Caco-2 (cell line): ENCODE measurements around the gene ATE1. TPM values are rescaled to one million over a fixed set of nuclear protein-coding genes. Genes with fewer than 3 reads are reported as not detected.

Source experiments
- BruUV-seq: library from RNA; stranded (reverse); fragments of 400-500 nt; replicated peaks from 2 replicates; lab custom pipeline; 2021; lab: Mats Ljungman, UMichigan
- CTCF ChIA-PET: fragments of 300-600 bp; sonication (Branson Sonifier 250); formaldehyde crosslinking; loops from one replicate; lab custom pipeline; 2022; ENCODE audit warnings: antibody characterized with exemption; lab: Charles Lee
- POLR2A ChIA-PET: fragments of 300-600 bp; sonication (Branson Sonifier 250); formaldehyde crosslinking; loops from one replicate; lab custom pipeline; 2022; ENCODE audit warnings: antibody characterized with exemption; lab: Charles Lee
- DNase-seq, 2 experiments: peaks; one replicate each; pipeline versions ENCODE4 v3.0.0 to v3.0.0-alpha.2; 2020 to 2022
- H3K27me3 ChIP-seq: replicated peaks from 2 replicates; pipeline ENCODE4 v1.6.0; 2011; ENCODE audit warnings: low read length; ENCODE audit not compliant: control insufficient read depth, insufficient read depth
- H3K36me3 ChIP-seq: 2 replicates; pipeline ENCODE4 v1.5.1; 2011; ENCODE audit warnings: low read length; ENCODE audit not compliant: control insufficient read depth, insufficient read depth
- H3K4me1 ChIP-seq: fragments of 250-450 bp; sonication (Bioruptor Pico); 2 replicates; pipeline ENCODE4 v1.5.1; 2020; ENCODE audit warnings: mild to moderate bottlenecking
- H3K4me3 ChIP-seq: 2 replicates; pipeline ENCODE4 v1.5.1; 2011; ENCODE audit warnings: low read depth, mild to moderate bottlenecking, control low read depth, low read length
- H3K9me3 ChIP-seq: fragments of 250-450 bp; sonication (Bioruptor Pico); 2 replicates; pipeline ENCODE4 v1.5.1; 2020; ENCODE audit warnings: mild to moderate bottlenecking, moderate library complexity
- H3K27ac Mint-ChIP-seq: one replicate; pipeline ENCODE4 v1.8.0; 2022; ENCODE audit warnings: mixed read lengths; ENCODE audit not compliant: unreplicated experiment
- H3K27me3 Mint-ChIP-seq: one replicate; pipeline ENCODE4 v1.8.0; 2022; ENCODE audit warnings: mixed read lengths; ENCODE audit not compliant: insufficient read depth, unreplicated experiment
- H3K36me3 Mint-ChIP-seq: one replicate; pipeline ENCODE4 v1.8.0; 2022; ENCODE audit warnings: mild to moderate bottlenecking, mixed read lengths; ENCODE audit not compliant: insufficient read depth, unreplicated experiment
- H3K4me1 Mint-ChIP-seq: one replicate; pipeline ENCODE4 v1.8.0; 2022; ENCODE audit warnings: low read depth, mixed read lengths; ENCODE audit not compliant: unreplicated experiment
- H3K4me3 Mint-ChIP-seq: one replicate; pipeline ENCODE4 v1.8.0; 2022; ENCODE audit warnings: mild to moderate bottlenecking, moderate library complexity, mixed read lengths; ENCODE audit not compliant: unreplicated experiment
- H3K9me3 Mint-ChIP-seq: one replicate; pipeline ENCODE4 v1.8.0; 2022; ENCODE audit warnings: mixed read lengths; ENCODE audit not compliant: unreplicated experiment
- CTCF ChIP-seq, 2 experiments: fragments of 200-600 bp in 1 of 2; IDR thresholded peaks; 1 replicate in 1 of 2; 2 replicates in 1 of 2; pipeline versions ENCODE4 v1.5.1 to v1.8.0; 2011 to 2022; ENCODE audit warnings: antibody characterized with exemption in 1 of 2, control low read depth in 1 of 2, inconsistent platforms in 1 of 2, low read depth in 1 of 2, low read length in 1 of 2, mild to moderate bottlenecking in 1 of 2, moderate library complexity in 1 of 2; ENCODE audit not compliant: insufficient read depth in 1 of 2, severe bottlenecking in 1 of 2, unreplicated experiment in 1 of 2
- intact Hi-C: fragments of 100-400 bp; cut with micrococcal nuclease; formaldehyde crosslinking; loops from one replicate; pipeline ENCODE4 v1.10.0; 2022; ENCODE audit not compliant: unreplicated experiment
- total RNA-seq: library from RNA; stranded (reverse); gene quantifications from 2 replicates; pipeline ENCODE4 v1.2.3, GENCODE V29; 2022

The ATE1 gene
- total RNA-seq, 1 experiment from 2014 or later: 75.2 TPM

DNA sequence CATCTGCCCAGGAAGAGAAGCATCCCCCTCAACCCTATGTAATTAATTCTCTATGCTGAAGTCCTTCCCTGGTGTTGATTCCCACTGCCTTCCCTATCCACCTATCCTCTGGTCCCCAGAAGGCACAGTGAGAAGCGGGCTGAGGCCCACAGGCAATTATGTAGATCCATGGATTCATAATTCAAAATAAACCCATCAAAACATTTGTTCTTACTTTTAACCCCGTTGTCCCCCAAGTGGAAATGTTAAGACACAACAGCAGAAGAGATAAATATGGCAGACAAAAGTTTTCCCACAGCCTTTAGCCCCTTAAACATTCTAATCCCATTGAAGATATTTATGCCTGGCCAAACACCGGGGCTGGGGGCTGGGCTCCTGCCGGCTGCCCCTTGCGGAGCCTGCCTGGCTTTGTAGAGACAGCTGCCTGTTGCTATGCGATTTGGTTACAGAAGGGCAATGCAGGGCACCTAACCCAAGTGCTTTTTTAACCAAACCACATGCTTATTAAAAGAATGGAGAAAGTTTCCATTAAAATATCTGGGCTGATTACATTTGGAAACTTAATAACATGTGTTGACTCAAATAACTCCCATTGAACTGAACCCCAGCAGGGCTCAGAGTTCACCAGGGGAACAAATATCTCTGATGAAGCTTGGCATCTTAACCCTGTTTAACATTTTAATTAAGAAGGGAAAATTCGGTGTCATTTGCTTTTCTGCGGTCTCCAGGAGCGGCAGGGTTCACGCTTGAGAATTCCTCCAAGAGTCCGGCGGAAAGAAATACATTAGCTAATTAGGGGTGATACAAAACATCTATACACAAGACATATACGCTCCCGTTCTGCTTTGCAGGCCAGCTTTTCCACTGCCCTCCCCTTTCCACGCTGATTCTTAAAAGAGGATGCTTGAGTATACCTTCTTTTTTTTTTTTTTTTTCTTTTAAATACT, 218.8 kb downstream of the ATE1 start:
- no peak overlapping the region for H3K4me3 ChIP-seq
- no peaks in the 10 kb centered on the region for H3K36me3 ChIP-seq
- no TSS peak for BruUV-seq
- intact Hi-C loops: no loop called here
- Mint-ChIP-seq H3K4me1 (peaks cover 9% of the 10 kb centered on the region), H3K36me3 (no peaks in the 10 kb centered on the region), H3K4me3 (no peak overlapping the region), H3K9me3 (peaks cover 10% of the 10 kb centered on the region), H3K27me3 (no peaks in the 10 kb centered on the region), H3K27ac (no peak overlapping the region)
- H3K4me1 ChIP-seq: no peaks in the 10 kb centered on the region
- TF ChIP-seq CTCF (IDR thresholded peaks at IDR 0.05; ENCODE audit: insufficient read depth in 1 of 2, low read depth in 1 of 2, low read length in 1 of 2, severe bottlenecking in 1 of 2, unreplicated experiment in 1 of 2): no peak
- DNase-seq: no peak
- POLR2A ChIA-PET: no interaction called here
- 0 out of 2 replicates have a peak, but pooled peaks cover 3% of the 10 kb centered on the region for H3K9me3 ChIP-seq
- no peaks in the 10 kb centered on the region for H3K27me3 ChIP-seq
- CTCF ChIA-PET: no interaction called here

DNA sequence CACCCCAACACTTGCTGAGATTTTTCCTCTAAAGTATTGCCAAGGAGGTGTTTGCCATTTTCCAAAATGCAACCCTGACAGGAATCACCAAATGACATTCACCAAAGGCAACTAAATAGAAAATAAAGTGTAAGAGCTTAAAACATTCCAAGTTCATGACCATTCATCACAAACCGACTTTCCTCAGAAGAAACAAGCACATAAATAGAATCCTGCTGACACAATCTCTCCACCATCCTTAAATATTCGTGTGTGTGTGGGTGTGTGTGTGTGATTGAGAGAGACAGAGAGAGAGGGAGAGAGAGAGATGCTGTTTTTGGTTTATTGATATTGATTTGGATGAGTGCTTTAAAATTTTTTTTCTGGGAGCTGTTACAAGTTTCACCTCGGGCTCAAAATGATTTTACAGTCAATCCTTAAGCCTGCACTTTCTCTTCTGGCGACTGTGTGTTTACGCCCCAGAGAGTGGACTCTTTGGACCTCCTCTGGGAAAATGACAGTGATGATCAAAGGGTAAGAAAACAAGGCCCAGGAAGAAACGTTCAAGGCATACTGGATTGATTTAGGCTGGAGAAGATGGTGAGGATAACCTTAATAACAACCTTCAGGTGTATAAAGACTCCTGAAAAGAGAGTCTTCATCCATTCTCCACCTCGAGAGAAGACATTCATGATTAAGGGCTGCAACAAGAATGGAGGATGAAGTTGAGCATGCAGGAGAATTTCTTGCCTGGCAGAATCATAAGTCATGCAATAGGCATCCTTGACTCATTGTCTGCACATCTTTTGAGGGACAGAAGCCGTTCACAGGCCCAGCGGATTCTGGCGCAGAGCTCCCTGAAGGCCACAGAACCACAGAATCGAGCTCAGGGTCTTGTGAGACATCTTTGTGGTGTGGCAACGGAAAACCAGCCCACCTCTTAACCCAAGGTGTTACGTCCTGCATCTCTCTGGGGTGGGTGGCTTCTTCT, 225.2 kb downstream of the ATE1 start:
- intact Hi-C loops: no loop called here
- CTCF ChIA-PET: no interaction called here
- BruUV-seq: no TSS peak

More for the DNA sequence above, 225.2 kb downstream of the ATE1 start:
- no peaks in the 10 kb centered on the region for H3K4me1 ChIP-seq
- DNase-seq: no peak
- no peaks in the 10 kb centered on the region for H3K36me3 ChIP-seq
- POLR2A ChIA-PET: no interaction called here
- H3K36me3 Mint-ChIP-seq: no peaks in the 10 kb centered on the region
- no peak overlapping the region for H3K27ac Mint-ChIP-seq
- no peak overlapping the region for H3K4me3 Mint-ChIP-seq
- TF ChIP-seq CTCF (IDR thresholded peaks at IDR 0.05; ENCODE audit: insufficient read depth in 1 of 2, low read depth in 1 of 2, low read length in 1 of 2, severe bottlenecking in 1 of 2, unreplicated experiment in 1 of 2): no peak
- no peaks in the 10 kb centered on the region for H3K27me3 Mint-ChIP-seq
- H3K9me3 Mint-ChIP-seq: peaks cover 11% of the 10 kb centered on the region
- no peaks in the 10 kb centered on the region for H3K9me3 ChIP-seq
- no peak overlapping the region for H3K4me3 ChIP-seq
- H3K4me1 Mint-ChIP-seq: peaks cover 9% of the 10 kb centered on the region
- no peaks in the 10 kb centered on the region for H3K27me3 ChIP-seq
